Choroid plexus epithelial cell (primary cell): ENCODE data around the gene PCBP3.
"Not testable (repeated sequence)": the region's sequence is repeated elsewhere in the genome, so short reads cannot be mapped to it uniquely, and the experiment has no call there.

Experiments used
- DNase-seq: peaks from one replicate; pipeline ENCODE4 v3.0.0-alpha.2; 2010; ENCODE audit warnings: low read depth
- H3K4me3 ChIP-seq: 2 replicates; pipeline ENCODE4 v1.5.1; 2011; ENCODE audit warnings: low read depth, mild to moderate bottlenecking, control low read depth, low read length, moderate library complexity
- TF ChIP-seq, protein P1 (sequence below): conservative IDR thresholded peaks from 2 replicates; pipeline ENCODE4 v1.5.1; 2011; ENCODE audit warnings: low read depth, mild to moderate bottlenecking, control low read depth, inconsistent platforms, low read length, moderate library complexity

Gene PCBP3

DNA sequence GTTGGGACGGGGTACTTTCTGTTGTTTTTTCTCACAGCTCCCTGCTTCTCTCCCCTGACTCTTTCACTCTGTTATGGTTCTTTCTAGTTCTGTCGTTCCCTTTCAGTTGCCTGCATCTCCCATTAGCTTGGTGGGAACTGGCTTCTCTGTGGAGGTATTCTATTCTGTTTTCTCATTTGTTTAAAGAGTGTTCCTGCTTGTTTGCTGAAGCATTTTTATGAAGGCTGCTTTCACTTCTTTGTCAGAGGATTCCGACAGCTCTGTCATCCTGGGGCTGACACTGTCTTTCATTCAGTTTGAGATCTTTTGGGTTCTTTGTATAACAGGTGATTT is 242.0 kb downstream of the PCBP3 start:
- DNase-seq = no peak
- no peak overlapping the region for H3K4me3 ChIP-seq
- TF ChIP-seq, protein P1, sequence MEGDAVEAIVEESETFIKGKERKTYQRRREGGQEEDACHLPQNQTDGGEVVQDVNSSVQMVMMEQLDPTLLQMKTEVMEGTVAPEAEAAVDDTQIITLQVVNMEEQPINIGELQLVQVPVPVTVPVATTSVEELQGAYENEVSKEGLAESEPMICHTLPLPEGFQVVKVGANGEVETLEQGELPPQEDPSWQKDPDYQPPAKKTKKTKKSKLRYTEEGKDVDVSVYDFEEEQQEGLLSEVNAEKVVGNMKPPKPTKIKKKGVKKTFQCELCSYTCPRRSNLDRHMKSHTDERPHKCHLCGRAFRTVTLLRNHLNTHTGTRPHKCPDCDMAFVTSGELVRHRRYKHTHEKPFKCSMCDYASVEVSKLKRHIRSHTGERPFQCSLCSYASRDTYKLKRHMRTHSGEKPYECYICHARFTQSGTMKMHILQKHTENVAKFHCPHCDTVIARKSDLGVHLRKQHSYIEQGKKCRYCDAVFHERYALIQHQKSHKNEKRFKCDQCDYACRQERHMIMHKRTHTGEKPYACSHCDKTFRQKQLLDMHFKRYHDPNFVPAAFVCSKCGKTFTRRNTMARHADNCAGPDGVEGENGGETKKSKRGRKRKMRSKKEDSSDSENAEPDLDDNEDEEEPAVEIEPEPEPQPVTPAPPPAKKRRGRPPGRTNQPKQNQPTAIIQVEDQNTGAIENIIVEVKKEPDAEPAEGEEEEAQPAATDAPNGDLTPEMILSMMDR = no peak

GRCh38 chr21:45885930-45886601 is 242.5 kb downstream of the PCBP3 start:
- DNase-seq, H3K4me3 ChIP-seq: not testable (repeated sequence)

GRCh38 chr21:45886610-45887026 is 243.1 kb downstream of the PCBP3 start:
- DNase-seq = no peak
- no peak overlapping the region for H3K4me3 ChIP-seq
- TF ChIP-seq, protein P1 = no peak

- no peak overlapping the region for H3K4me3 ChIP-seq
- TF ChIP-seq, protein P1 = no peak
- DNase-seq = no peak
Observed at GRCh38 chr21:45887120-45887611, 243.6 kb downstream of the PCBP3 start.

DNA sequence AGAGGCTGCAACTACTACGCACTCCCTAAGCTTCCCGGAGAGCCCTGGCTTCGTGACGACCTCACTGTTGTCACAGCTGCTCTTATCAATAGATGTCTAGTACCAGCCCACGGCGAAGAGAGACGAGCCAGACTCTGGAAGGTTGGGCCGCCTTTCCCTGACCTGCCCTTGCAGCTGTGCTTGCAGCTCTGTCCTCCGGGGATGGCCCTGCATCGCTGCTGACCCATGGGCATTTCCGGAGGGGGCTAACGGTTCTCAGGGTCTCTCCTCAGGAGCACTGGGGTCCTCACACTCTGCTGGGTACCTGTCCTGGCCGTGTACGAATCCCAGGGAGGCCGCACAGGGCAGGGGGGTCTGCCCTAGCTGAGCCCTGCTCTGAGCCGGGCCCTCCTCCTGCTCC is 244.3 kb downstream of the PCBP3 start:
- TF ChIP-seq, protein P1 = no peak
- no peak for DNase-seq
- no peak overlapping the region for H3K4me3 ChIP-seq

- DNase-seq = no peak
- TF ChIP-seq, protein P1 = no peak
Observed at GRCh38 chr21:45888386-45889009, 245.0 kb downstream of the PCBP3 start.

DNA sequence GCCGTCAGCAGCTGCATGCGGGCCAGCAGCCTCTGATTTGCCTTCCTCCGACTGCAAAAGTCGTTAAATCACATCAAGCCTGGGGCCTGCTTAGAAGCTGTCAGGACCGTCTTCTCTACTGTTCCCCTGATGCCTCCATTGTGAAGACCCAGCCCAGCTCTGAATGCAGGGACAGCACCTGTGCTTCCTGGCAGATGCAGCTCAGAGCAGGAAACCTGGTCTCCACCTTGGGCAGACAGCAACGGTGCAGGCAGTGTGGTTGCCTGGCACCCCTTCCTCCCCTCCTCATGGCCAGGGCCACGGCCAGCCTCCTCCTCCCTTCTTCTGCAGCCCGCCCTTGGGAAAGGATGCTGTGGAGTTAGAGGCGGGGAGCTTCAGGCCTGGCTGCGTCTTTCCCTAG is 245.7 kb downstream of the PCBP3 start:
- DNase-seq = no peak

More at GRCh38 chr21:45888386-45889009, 245.0 kb downstream of the PCBP3 start:
- H3K4me3 ChIP-seq = no peak overlapping the region

More for the DNA sequence above, 245.7 kb downstream of the PCBP3 start:
- no peak overlapping the region for H3K4me3 ChIP-seq
- TF ChIP-seq, protein P1 = no peak
